ENCODE data around the gene TTLL11. TPM values are rescaled to one million over a fixed set of nuclear protein-coding genes. Genes with fewer than 3 reads are reported as not detected.

Gene TTLL11
- total RNA-seq, 1 experiment from 2014 or later = 1.5 TPM

- no peak overlapping the region for H3K27ac ChIP-seq (ENCODE audit: insufficient read length, low read depth, low read length)
- H2BK12ac ChIP-seq (ENCODE audit: insufficient read length, low read depth, low read length) = no peak overlapping the region
- H3K4me2 ChIP-seq (ENCODE audit: insufficient read depth, insufficient read length, low read length) = no peak overlapping the region
- H2AK5ac ChIP-seq (ENCODE audit: insufficient read length, low read length) = no peak overlapping the region
- no peaks in the 10 kb centered on the region for H3K4me1 ChIP-seq (ENCODE audit: insufficient read depth, low read length)
- no peak for DNase-seq
- H3K14ac ChIP-seq (ENCODE audit: insufficient read depth, low read length) = no peak overlapping the region
- Mint-ChIP-seq H3K27ac (no peak overlapping the region), H3K4me1 (peaks cover 0 to 2% of the 10 kb centered on the region in 2 experiments; a peak in 1 of 4 replicates), H3K27me3 (ENCODE audit: low read depth) (peaks cover 34% of the 10 kb centered on the region), H3K9me3 (no peaks in the 10 kb centered on the region), H3K4me3 (no peak overlapping the region), H3K36me3 (ENCODE audit: insufficient read depth in 1 of 3, low read depth in 3 of 3) (no peaks in the 10 kb centered on the region)
- no peaks in the 10 kb centered on the region for H4K20me1 ChIP-seq (ENCODE audit: control insufficient read depth, insufficient read depth, insufficient read length)
- H4K8ac ChIP-seq (replicated peaks; ENCODE audit: insufficient read length, low read depth, low read length) = no peak overlapping the region
- H3K4ac ChIP-seq (ENCODE audit: low read depth, low read length) = no peak overlapping the region
- H3K23me2 ChIP-seq (ENCODE audit: insufficient read length, low read depth, low read length, poor library complexity, severe bottlenecking) = no peaks in the 10 kb centered on the region
- no peak overlapping the region for H2BK120ac ChIP-seq (ENCODE audit: low read depth, low read length, poor library complexity, severe bottlenecking)
- H2BK15ac ChIP-seq (ENCODE audit: low read depth, low read length) = no peak overlapping the region
- no peaks in the 10 kb centered on the region for H3K9me3 ChIP-seq (ENCODE audit: control insufficient read depth, low read depth, low read length)
- H3K79me2 ChIP-seq (ENCODE audit: insufficient read depth, low read length) = no peaks in the 10 kb centered on the region
- no peaks in the 10 kb centered on the region for H3K27me3 ChIP-seq (ENCODE audit: insufficient read depth, low read length)
- no peak overlapping the region for H3T11ph ChIP-seq (ENCODE audit: low read length)
- no peak overlapping the region for H3K23ac ChIP-seq (ENCODE audit: insufficient read length, low read depth, low read length)
- TF ChIP-seq CTCF (conservative IDR thresholded peaks at IDR 0.05) = no peak
- H3K9ac ChIP-seq (ENCODE audit: extremely low read depth, insufficient read length, low read length) = no peak overlapping the region
- no peak overlapping the region for H2BK5ac ChIP-seq (ENCODE audit: insufficient read length, low read length)
- no peak overlapping the region for H2BK20ac ChIP-seq (ENCODE audit: low read depth, low read length, poor library complexity, severe bottlenecking)
- WGBS (ENCODE audit: extremely low coverage, insufficient read length, low lambda C conversion rate) = no CpG with 5 or more reads among the region's 9 CpGs
- no peak overlapping the region for H3K56ac ChIP-seq (ENCODE audit: insufficient read length, low read depth, low read length)
- no peak overlapping the region for H2AFZ ChIP-seq (ENCODE audit: low read length)
- no peaks in the 10 kb centered on the region for H3K79me1 ChIP-seq (ENCODE audit: insufficient read depth, low read depth, low read length, poor library complexity, severe bottlenecking)
- no peak overlapping the region for H4K91ac ChIP-seq (ENCODE audit: insufficient read length, low read depth, low read length)
- H4K5ac ChIP-seq (ENCODE audit: insufficient read length, low read depth, low read length) = no peak overlapping the region
- no peak overlapping the region for H3K18ac ChIP-seq (ENCODE audit: insufficient read length, low read depth, low read length)
Measured at GRCh38 chr9:121990600-121991306, 102.4 kb downstream of the TTLL11 start.

All from H9 (cell line).